Ovary (tissue), 3 donors: ENCODE results near the gene TBX21.

Source experiments
- POLR2A ChIP-seq: fragments of 450-650 bp; IDR thresholded peaks from one replicate; pipeline ENCODE4 v1.6.1; 2017; ENCODE audit warnings: antibody characterized with exemption, mild to moderate bottlenecking, moderate library complexity
- TF ChIP-seq, protein P1 (sequence below), 3 donors: fragments of 450-650 bp in 2 of 3; fragments of 200-600 bp in 1 of 3; IDR thresholded peaks; one replicate each; pipeline versions ENCODE4 v1.5.1 to v1.8.0; 2016 to 2022; ENCODE audit warnings: antibody characterized with exemption in 3 of 3, mild to moderate bottlenecking in 1 of 3
- donor health status: DM: no; HTN: no; CAD: no.

DNA sequence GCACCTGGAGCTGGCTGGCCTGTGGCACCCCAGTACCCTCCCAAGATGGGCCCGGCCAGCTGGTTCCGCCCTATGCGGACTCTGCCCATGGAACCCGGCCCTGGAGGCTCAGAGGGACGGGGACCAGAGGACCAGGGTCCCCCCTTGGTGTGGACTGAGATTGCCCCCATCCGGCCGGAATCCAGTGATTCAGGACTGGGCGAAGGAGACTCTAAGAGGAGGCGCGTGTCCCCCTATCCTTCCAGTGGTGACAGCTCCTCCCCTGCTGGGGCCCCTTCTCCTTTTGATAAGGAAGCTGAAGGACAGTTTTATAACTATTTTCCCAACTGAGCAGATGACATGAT is 12.0 kb downstream of the TBX21 start:
- no peak for TF ChIP-seq POLR2A
- TF ChIP-seq, protein P1, sequence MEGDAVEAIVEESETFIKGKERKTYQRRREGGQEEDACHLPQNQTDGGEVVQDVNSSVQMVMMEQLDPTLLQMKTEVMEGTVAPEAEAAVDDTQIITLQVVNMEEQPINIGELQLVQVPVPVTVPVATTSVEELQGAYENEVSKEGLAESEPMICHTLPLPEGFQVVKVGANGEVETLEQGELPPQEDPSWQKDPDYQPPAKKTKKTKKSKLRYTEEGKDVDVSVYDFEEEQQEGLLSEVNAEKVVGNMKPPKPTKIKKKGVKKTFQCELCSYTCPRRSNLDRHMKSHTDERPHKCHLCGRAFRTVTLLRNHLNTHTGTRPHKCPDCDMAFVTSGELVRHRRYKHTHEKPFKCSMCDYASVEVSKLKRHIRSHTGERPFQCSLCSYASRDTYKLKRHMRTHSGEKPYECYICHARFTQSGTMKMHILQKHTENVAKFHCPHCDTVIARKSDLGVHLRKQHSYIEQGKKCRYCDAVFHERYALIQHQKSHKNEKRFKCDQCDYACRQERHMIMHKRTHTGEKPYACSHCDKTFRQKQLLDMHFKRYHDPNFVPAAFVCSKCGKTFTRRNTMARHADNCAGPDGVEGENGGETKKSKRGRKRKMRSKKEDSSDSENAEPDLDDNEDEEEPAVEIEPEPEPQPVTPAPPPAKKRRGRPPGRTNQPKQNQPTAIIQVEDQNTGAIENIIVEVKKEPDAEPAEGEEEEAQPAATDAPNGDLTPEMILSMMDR (IDR thresholded peaks at IDR 0.05) = no peak
